ENCODE measurements around the gene PPP1R9B. TPM values are rescaled to one million over a fixed set of nuclear protein-coding genes. Genes with fewer than 3 reads are reported as not detected.

PPP1R9B gene
- total and polyA plus RNA-seq, 2 of the 8 experiments (the other 6 are each of a cell fraction or from before 2014, with no cell fraction given), result 5.2 to 13.1 TPM

DNA sequence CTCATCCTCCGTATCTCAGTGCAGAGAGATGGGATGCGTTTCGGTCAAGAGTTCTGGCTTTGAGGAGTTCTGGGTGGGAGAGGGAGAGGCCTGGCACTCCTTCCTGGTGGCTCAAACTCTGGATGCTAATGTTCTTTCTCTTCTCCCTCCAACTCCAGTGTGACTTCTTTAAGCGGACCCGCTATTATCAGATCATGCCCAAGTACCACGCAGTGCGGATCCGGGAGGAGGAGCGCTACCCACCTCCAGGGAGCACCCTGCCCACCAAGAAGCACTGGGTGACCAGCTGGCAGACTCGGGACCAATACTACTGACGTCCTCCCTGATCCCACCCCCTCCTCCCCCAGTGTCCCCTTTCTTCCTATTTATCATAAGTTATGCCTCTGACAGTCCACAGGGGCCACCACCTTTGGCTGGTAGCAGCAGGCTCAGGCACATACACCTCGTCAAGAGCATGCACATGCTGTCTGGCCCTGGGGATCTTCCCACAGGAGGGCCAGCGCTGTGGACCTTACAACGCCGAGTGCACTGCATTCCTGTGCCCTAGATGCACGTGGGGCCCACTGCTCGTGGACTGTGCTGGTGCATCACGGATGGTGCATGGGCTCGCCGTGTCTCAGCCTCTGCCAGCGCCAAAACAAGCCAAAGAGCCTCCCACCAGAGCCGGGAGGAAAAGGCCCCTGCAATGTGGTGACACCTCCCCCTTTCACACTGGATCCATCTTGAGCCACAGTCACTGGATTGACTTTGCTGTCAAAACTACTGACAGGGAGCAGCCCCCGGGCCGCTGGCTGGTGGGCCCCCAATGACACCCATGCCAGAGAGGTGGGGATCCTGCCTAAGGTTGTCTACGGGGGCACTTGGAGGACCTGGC is 61.3 kb downstream of the PPP1R9B start:
- Histone ChIP-seq H2BK15ac (ENCODE audit: low read length) (no peak overlapping the region), H2BK120ac (replicated peaks; ENCODE audit: low read depth, low read length) (no peak overlapping the region), H3K23ac (ENCODE audit: insufficient read length) (no peak overlapping the region), H4K91ac (replicated peaks; ENCODE audit: insufficient read length, low read length) (no peak overlapping the region), H3K4ac (replicated peaks; ENCODE audit: insufficient read length, low read depth, low read length) (no peak overlapping the region), H3K79me1 (ENCODE audit: low read depth, low read length) (no peaks in the 10 kb centered on the region), H3K9me3 (ENCODE audit: insufficient read depth in 2 of 2, low read depth in 1 of 2, low read length in 1 of 2) (no peaks in the 10 kb centered on the region), H3K36me3 (ENCODE audit: control insufficient read depth in 2 of 4, insufficient read depth in 4 of 4, low read length in 3 of 4) (no peaks in the 10 kb centered on the region), H4K5ac (ENCODE audit: insufficient read length, low read depth, low read length) (no peak overlapping the region), H3K27me3 (replicated peaks in 1 of 4; ENCODE audit: control insufficient read depth in 3 of 4, extremely low read depth in 1 of 4, insufficient read depth in 3 of 4, low read length in 3 of 4) (no peaks in the 10 kb centered on the region; a peak in 1 of 7 replicates), H4K20me1 (replicated peaks in 1 of 2; ENCODE audit: control insufficient read depth in 1 of 2, insufficient read depth in 2 of 2, low read length in 2 of 2) (no peaks in the 10 kb centered on the region), H3K23me2 (ENCODE audit: low read depth, low read length) (no peaks in the 10 kb centered on the region), H2AFZ (ENCODE audit: low read length) (no peak overlapping the region), H2AK5ac (ENCODE audit: low read depth, low read length) (no peak overlapping the region), H3K14ac (ENCODE audit: insufficient read length) (no peak overlapping the region), H3K27ac (ENCODE audit: low read depth, low read length) (no peak overlapping the region), H4K8ac (ENCODE audit: extremely low read depth, insufficient read depth, low read length) (no peak overlapping the region), H2BK12ac (ENCODE audit: low read depth, low read length) (no peak overlapping the region), H3K4me3 (ENCODE audit: extremely low read depth in 1 of 4, insufficient read depth in 2 of 4, low read depth in 3 of 4, low read length in 4 of 4) (no peak overlapping the region), H3K79me2 (ENCODE audit: control insufficient read depth in 1 of 2, insufficient read depth in 2 of 2, low read length in 2 of 2) (no peaks in the 10 kb centered on the region), H3K4me1 (replicated peaks in 1 of 4; ENCODE audit: control insufficient read depth in 3 of 4, insufficient read depth in 4 of 4, low read length in 3 of 4) (peaks cover 0 to 1% (median 0%) of the 10 kb centered on the region in 4 experiments; a peak in 2 of 7 replicates), H2BK20ac (ENCODE audit: low read length) (no peak overlapping the region), H3K9ac (replicated peaks in 1 of 4; ENCODE audit: extremely low read depth in 1 of 4, low read depth in 3 of 4, low read length in 3 of 4) (no peak overlapping the region), H3K56ac (replicated peaks; ENCODE audit: insufficient read length, low read depth, low read length) (no peak overlapping the region), H3K18ac (ENCODE audit: extremely low read depth, low read length) (no peak overlapping the region), H2BK5ac (ENCODE audit: low read depth, low read length) (no peak overlapping the region), H3K4me2 (ENCODE audit: insufficient read depth in 1 of 2, low read depth in 2 of 2, low read length in 2 of 2) (no peak overlapping the region)
- FAIRE-seq, result no peak
- ChIA-PET POLR2A (ENCODE audit: partially characterized antibody) (no interaction called here), CTCF (ENCODE audit: partially characterized antibody) (interaction anchor here (1.0 to 15.7 kb wide), 9 partner anchors 11 to 91 kb away, joined by 3 to 412 read pairs (median 23); partner anchors contain the start of gene ITGA3)
- no peak for DNase-seq (ENCODE audit: low read depth in 1 of 2, low spot score in 2 of 2)
- WGBS, 2 experiments (ENCODE audit: extremely low coverage in 1 of 2, insufficient coverage in 1 of 2, insufficient read length in 1 of 2, insufficient replicate concordance in 2 of 2, low coverage in 1 of 2, low lambda C conversion rate in 2 of 2, missing lambda C conversion rate in 1 of 2), result 92% methylated on average over 21 of the region's 25 CpGs; no CpG with 5 or more reads in 1 of the 2 experiments
- TF ChIP-seq JUN (IDR thresholded peaks at IDR 0.05; ENCODE audit: low read depth, low read length) (no peak), CTCF (IDR thresholded peaks at IDR 0.05; ENCODE audit: control extremely low read depth in 1 of 3, insufficient read depth in 1 of 3, low read depth in 1 of 3, low read length in 3 of 3) (no peak), MAFK (IDR thresholded peaks at IDR 0.05; ENCODE audit: low read depth, low read length) (no peak), SIN3A (conservative IDR thresholded peaks at IDR 0.05 in 1 of 2, IDR thresholded peaks at IDR 0.05 in 1 of 2; ENCODE audit: low read depth in 1 of 2, low read length in 2 of 2) (no peak), CBX5 (IDR thresholded peaks at IDR 0.05; ENCODE audit: low read depth, low read length) (no peak), SIX5 (IDR thresholded peaks at IDR 0.05; ENCODE audit: low read depth, low read length) (no peak), HDAC6 (IDR thresholded peaks at IDR 0.05; ENCODE audit: low read depth, low read length) (no peak), ATF3 (IDR thresholded peaks at IDR 0.05; ENCODE audit: insufficient read depth, low read depth, low read length) (no peak), BRCA1 (IDR thresholded peaks at IDR 0.05; ENCODE audit: low read depth, low read length) (no peak)
